ENCODE results near the gene PRMT6.
A peak's percentile ranks its signal among the peaks of the same experiment; 100 is the strongest.
"Not testable (repeated sequence)": the region's sequence is repeated elsewhere in the genome, so short reads cannot be mapped to it uniquely, and the experiment has no call there.

PRMT6 gene

GRCh38 chr1:107056426-107057196, at the start of gene PRMT6:
PRMT6 (plus strand) TSS chr1:107056674; CDS start chr1:107056716, 42 bp downstream.
- peak; percentile 91 for DNase-seq

DNA sequence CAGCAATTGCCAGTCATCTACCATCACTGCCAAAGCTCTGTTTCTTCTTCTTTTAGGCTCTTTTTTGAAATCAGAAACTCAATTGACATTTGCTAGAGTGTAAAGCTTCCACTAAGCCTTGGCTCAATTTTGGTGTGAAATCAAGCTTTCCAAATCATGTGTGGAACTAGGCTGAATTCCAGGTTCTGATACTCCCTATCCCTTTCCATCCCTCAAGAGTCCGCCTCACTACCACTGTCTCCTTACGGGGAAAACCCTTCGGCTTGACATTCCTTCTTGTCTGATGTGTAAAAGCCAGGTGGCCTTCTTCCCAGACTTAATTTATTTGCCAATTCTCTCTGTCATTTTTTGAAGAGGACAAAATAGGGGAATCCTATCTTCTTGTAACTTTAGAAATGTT, 47.2 kb upstream of the PRMT6 start:
- DNase-seq: no peak

DNA sequence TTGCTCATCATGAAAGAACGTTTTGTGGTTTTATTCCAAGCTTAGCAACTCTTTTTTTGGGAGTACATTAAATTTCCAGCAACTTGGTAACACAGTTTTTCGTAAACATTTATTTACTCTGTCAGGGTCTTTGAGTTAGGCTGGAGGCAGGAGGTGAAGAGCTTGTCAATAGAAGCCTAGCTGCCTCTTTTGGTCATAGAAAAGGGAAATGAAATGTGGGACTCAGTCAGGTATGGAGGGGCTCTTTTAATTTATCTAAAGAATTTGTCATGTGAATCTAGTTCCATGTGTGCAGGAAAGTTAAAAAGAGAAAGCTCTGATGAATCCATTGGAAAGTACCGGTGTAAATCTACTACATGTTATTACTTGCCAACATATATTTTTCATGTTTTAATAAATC, 45.9 kb upstream of the PRMT6 start:
- DNase-seq: no peak

DNA sequence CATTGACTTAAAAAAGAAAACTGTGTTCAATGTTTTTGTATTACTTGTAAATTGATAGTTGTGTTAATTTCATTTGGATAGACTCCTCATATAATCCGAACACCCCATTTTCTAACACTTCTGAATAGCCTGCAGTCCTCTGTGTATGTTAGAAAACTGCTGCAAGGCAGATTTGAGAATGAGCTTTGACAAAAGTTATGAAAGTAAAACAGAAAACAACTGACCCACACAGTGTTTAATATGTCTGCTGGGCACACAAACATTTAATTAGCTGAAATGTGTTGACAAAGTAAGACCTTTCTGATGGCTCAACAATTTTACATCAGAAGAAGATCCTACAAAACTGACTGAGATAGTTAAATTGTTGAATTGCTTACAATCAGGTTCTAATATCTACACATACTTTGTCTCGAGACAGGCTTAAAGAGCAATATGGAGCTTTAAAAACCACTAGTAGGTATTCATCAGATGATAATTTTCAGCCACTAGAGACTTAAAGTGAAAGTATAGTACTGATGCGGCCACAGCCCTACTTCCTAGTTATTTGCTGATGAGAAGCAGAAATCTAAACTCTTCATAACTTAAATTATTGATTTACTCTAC, 40.0 kb upstream of the PRMT6 start:
- DNase-seq: no peak

DNA sequence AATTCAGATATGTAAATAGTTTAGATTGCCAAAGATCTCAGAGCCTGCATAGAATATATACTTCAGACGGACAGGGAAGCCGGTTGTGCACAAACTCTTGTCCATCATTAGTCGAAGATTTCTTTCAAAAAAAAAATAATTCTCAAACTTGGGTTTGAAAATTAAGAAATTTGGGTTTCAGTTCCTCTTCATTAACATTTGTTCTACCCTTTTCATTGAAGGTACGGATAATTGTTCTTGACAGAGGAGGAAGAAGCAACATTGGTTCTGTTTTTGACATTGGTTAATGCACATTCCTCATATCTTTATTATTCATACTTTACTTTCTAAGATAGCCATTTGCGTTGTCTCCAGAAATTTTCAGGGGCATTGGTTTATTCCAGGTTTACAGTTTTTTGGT, 38.0 kb upstream of the PRMT6 start:
- no peak for DNase-seq

DNA sequence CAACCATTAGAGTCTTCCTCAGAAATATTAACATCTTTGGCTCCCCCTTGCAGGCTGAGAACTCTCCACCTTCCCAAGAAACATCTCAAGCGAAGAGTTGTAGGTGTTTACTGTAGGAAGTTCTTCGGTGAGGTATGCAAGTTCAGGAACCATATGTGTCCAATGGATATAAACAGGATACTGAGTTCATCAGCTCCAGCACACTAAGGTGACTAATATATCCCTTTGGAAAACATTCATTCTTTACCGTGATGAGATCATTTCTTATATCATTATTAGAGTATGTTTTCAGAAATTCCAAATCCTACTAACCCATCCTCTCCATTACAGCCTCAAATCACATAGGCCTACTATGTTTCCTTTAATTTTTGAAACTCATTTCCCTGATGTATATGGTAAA, 37.3 kb upstream of the PRMT6 start:
- no peak for DNase-seq

DNA sequence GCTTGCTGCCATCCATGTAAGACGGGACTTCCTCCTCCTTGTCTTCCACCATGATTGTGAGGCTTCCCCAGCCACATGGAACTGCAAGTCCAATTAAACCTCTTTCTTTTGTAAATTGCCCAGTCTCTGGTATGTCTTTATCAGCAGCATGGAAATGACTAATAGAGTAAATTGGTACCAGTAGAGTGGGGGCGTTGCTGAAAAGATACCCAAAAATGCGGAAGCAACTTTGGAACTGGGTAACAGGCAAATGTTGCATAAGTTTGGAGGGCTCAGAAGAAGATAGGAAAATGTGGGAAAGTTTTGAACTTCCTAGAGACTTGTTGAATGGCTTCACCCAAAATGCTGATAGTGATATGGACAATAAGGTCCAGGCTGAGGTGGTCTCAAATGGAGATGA, 17.6 kb upstream of the PRMT6 start:
- DNase-seq: not testable (repeated sequence)

- DNase-seq: not testable (repeated sequence)
Measured at GRCh38 chr1:107044310-107045220, 11.9 kb upstream of the PRMT6 start.

DNA sequence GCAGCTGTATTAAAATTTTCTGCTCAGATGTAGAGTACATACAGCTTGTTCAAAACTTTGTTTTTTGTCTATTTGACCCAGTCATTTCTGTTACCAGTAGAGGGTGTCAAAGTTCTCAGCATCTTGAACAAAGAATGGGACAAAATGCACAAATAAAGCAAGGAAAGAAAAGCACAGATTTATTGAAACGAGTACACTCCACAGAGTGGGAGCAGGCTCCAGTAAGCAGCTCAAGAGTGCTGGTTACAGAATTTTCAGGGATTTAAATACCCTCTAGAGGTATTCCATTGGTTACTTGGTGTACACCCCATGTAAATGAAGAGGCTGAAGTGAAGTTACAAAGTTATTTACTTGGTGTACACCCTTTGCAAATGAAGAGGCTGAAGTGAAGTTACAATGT, 8.9 kb upstream of the PRMT6 start:
- no peak for DNase-seq

DNA sequence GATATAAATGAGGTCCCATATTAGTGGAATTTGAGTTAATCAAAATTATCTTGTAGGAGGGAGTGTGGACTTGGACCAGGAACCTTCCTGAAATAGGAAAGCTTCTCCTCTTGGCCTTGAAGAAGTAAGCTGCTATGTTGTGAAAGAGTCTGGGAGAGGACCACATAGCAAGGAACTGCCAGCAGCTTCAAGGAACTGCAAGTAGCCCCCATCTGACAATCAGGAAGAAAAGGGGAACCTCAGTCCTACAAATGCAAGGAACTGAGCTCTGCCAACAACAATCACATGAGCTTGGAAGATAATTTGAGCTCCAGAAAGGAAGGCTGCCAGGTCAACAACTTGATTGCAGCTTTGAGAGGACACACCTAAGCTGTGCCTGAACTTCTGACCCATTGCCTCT, 8.2 kb upstream of the PRMT6 start:
- no peak for DNase-seq

DNA sequence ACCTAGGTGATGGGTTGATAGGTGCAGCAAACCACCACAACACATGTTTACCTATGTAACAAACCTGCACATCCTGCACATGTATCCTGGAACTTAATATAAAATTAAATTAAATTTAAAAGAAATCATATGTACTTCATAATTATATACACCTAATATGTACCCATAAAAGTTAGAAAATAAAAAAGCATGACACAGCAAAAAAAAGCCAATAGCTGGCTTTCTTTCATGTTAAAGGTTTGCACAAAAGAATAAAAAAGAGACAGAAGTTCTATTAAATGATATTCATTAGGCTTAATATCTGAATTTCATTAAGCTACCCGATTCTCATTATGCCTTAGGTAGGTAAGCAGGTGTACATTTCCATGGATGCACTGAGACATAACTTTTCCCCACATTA, 5.2 kb upstream of the PRMT6 start:
- DNase-seq: no peak

DNA sequence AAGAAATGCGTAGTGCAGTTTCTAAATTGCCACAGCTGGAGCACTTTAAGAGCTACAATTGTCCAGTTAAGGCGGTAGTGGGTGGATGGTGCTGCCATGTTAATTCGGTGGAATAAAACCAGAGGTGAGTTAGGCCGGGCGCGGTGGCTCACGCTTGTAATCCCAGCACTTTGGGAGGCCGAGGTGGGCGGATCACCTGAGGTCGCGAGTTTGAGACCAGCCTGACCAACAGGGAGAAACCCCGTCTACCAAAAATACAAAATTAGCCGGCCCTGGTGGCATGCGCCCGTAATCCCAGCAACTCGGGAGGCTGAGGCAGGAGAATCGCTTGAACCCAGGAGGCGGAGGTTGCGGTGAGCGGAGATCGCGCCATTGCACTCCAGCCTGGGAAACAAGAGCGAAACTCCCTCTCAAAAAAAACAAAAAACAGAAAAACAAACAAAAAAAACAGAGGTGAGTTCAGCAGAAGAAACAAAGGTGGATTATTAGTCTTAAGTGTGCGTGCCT, 502 bp upstream of the PRMT6 start:
- not testable (repeated sequence) for DNase-seq

GRCh38 chr1:107057197-107058133, 991 bp downstream of the PRMT6 start:
- peak; percentile 84 for DNase-seq

DNA sequence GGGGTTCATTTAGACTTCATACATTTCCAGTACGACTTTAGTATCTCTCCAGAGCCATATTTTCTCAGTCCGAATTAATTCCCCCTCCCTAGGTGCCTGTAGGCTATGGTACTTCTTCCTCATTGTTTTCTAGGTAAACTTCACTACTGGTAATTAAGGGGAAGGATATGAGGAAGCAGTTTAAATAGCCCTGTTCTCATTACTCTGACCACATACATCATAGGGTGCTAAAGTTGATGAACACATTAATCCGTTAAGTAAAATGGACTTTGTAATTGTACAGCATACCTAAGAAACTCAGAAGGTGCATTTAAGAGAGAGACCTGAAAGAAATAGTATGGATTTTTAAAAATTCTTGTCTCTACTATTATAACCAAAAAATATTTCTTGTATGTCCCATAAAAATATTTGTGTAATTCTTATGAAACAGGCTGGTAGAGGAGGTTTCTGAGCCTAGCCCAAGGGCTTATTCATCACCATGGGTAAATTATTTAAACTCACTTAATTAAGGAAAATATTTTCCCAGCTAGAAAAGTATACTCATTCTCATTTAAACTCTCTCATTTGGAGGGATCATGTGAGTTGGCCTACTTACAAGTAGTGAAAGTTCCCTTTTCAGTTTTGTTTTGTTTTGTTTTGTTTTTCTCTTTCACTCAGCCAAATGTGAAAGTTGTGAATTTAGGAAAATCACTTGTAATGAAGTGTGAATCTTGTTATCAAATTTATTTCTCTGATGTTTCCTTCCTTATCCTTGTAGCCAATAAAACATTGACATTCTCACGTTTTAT, 2.0 kb downstream of the PRMT6 start:
- no peak for DNase-seq

DNA sequence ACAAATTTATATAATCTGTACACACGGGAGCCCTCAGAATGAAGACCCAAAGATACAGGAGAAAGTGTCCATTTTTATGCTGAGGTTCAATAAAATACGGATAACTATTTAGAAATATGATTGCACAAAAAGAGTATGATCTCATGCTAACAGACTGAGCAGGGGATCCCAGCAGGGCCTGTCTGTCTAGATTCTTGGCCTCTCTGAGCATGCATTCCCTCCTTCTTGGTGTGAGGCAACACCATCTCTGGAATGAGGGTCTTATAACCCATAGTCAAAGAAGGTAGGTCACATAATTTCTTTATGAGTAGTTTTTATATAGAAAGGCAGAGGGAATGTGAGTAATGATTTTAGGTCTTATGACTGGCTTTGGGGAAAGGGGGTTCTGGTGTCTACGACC, 5.4 kb downstream of the PRMT6 start:
- DNase-seq: no peak

- DNase-seq: no peak
Measured at GRCh38 chr1:107073493-107073892, 17.0 kb downstream of the PRMT6 start.

- DNase-seq: peak; percentile 81
Measured at GRCh38 chr1:107076841-107077240, 20.4 kb downstream of the PRMT6 start.

DNA sequence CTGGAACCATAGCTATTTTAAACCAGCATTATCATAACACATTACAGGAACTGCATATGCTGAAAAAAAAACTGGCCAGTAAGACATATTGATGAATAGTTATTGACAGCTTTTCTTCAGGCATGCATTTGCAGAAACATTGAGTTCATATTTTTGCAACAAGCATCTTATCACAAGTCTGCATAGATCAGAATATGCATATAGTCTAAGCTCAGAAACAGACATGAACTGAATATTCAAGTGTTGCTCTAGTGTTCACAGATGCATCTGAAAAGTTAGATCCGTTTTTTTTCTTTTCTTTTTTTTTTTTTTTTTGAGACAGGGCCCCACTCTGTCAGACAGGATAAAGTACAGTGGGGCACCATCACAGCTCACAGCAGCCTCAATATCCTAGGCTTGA, 22.8 kb downstream of the PRMT6 start:
- no peak for DNase-seq

GRCh38 chr1:107081102-107081501, 24.6 kb downstream of the PRMT6 start:
- DNase-seq: no peak

- no peak for DNase-seq
Measured at GRCh38 chr1:107091418-107091817, 34.9 kb downstream of the PRMT6 start.

GRCh38 chr1:107093395-107093794, 36.9 kb downstream of the PRMT6 start:
- not testable (repeated sequence) for DNase-seq
